ENCODE data around the gene PAPSS2.

DNA sequence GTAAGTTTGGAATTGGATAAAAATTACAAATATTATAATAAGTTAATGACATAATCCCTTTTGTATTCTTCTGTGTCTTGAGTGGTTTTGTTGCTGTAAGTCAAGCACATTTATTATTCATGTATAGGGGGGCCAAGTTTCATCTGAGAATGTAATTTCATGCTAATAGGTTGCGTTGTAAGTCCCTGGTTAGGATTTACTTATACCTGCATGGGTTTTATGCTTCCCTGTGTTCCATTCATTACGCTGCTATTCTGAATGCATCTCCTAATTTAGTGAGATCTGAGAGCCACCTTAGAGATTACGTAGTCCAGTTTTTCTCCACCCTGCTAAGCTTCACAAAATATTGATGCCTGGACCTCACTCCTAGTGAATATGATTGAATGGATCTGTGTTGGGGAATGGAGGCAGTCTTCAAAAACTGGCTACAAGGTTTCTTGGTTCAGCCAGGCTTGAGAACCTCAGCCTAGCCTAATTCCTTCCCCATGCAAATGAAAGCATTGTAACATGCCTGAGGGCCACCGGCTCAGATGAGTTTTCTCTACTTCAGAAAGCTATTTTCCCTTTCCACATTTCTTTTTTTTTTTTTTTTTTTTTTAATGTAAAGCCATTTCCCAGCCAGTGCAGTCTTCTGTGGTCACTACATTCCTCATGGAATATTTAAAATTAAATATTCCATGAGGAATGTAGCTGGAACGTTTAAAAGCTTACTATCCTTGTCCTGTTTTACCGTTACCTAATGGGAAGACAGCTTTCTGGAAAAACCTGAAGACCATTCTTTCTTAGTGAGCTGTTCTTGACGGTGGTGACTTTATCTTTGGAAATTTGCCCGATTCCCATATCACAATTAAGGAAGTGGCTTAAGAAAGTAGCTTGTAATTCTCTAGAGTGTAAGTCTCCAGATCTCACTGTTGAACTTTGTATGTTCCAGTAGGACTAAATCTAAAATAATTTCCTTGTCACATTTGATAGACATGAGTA is 16.0 kb downstream of the PAPSS2 start:
- TF ChIP-seq, protein P1, sequence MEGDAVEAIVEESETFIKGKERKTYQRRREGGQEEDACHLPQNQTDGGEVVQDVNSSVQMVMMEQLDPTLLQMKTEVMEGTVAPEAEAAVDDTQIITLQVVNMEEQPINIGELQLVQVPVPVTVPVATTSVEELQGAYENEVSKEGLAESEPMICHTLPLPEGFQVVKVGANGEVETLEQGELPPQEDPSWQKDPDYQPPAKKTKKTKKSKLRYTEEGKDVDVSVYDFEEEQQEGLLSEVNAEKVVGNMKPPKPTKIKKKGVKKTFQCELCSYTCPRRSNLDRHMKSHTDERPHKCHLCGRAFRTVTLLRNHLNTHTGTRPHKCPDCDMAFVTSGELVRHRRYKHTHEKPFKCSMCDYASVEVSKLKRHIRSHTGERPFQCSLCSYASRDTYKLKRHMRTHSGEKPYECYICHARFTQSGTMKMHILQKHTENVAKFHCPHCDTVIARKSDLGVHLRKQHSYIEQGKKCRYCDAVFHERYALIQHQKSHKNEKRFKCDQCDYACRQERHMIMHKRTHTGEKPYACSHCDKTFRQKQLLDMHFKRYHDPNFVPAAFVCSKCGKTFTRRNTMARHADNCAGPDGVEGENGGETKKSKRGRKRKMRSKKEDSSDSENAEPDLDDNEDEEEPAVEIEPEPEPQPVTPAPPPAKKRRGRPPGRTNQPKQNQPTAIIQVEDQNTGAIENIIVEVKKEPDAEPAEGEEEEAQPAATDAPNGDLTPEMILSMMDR (IDR thresholded peaks at IDR 0.05) = no peak
- no peak for TF ChIP-seq POLR2A (IDR thresholded peaks at IDR 0.05)
